ENCODE data around the gene RBBP5.

RBBP5 gene

DNA sequence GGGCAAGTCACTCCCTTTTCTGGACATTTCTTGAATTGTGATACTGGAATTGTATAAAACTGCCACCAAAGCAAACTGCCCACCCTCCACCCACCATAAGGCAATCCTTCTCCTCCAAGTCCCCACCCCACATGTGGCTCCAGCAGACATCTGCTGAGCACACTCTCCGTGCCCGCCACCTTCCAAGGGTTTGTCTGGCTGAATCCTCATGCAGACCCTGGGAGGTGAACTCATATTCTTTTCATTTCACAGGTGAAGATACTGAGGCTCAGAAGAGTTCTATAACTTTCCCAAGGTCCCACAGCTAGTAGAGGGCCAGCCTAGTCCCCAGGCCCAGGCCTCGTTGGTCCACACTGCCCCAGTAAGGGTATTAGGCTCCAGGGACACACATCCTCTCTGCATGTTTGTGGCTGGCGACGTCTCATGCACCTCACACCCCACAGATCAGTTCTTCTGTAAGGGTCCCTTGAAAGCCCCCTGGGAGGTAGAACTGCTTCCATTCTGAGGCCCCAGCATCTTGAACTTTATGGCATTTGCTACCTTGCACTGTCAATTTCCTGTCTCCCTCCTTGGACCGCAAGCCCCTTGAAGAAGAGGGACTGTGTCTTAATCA is 64.7 kb downstream of the RBBP5 start:
- DNase-seq (ENCODE audit: low read depth) = no peak

DNA sequence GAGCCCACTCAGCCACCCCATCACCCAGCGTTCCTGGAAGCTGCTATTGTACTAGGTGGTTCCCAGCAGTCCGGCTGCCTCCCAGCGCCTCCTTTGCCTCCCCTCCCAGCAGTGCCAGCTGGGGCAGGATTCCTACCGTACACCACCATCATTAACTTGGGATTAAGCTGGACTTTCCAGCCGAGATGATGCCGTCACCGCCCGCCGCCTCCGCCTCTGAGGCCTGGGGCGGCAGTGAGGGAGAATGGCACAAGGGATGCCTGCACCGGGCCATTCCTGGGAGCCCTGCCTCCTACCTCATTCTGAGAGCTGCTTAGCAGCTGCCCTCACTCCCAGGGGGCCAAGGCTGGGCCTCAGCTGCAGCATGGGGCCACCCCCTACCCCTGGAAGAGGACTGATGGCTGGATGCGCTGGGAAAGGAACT is 65.6 kb downstream of the RBBP5 start:
- DNase-seq (ENCODE audit: low read depth) = no peak

DNA sequence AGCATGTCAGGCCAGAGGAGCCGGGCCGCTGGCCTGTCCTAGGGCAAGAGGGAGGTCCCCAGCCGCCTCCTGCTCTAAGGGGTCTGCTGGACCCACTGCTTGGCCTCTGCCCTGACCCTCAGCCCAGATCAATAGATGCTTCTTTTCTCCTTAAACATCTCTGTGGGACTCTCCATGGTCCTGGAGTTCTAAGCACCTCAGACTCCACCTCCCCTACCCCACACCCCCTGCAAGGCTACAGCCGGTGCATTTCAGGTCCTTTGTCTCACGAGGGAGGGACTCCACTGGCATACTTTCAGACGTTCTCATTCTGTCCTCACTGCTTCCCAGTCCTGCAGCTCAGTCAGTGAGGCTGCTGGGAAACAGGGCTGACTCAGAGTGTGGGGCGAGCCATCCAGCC is 67.8 kb downstream of the RBBP5 start:
- no peak for DNase-seq (ENCODE audit: low read depth)

DNA sequence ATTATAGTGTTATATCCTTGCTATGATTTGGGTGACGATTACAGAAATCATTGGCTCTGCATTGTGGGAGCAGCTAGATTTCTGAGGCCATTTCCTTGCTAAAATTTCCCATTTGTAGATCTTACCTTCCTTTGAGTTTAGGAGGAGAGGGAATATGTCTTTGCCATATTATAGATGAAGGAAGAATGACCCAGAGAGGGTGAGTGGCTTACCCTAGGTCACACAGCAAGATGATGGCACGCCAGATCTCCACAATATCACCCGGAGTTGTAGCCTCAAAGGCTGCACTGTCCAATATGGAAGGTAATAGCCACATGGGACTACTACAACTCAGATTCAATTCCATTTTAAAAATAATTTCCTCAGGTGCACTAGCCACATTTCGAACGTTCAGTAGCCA is 68.5 kb downstream of the RBBP5 start:
- DNase-seq (ENCODE audit: low read depth) = no peak

DNA sequence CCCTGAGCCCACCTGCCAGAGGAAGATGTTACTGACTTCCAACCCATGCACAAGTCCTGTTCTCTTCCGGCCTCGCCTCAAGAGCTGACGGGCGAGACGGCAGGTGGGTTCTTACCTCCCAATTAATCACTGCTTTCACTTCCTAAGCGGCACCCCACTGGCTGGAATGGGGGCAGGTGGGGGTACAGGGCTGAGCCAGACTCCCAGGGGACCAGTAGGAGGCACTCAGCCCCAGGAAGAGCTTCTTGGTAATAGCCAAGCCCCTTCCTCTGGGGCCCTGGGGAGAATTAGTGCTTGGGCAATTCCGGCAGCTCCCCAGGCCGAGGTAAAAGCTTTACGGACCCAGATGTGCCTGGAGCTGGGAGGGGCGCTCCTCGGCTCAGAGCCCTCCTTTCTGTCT is 69.1 kb downstream of the RBBP5 start:
- no peak for DNase-seq (ENCODE audit: low read depth)

DNA sequence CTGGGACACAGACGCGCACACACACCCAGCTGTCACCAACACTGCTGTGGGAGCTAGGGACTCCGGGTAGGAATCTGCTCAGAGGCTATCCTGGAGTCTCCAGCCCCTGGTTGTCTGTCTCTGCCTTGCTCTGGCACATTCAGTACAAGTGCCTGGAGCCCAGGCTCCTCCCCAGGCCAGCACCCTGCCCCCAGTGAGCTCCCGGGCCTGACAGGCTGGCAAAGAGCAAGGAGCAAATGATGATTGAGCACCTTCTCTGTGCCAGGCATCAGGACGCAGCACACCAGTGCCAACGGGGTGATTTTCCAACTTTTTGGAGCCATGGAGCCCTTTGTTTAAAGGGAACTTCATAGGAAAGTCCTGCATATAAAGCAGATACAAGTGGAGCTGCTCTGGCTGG is 72.3 kb downstream of the RBBP5 start:
- DNase-seq (ENCODE audit: low read depth) = no peak

DNA sequence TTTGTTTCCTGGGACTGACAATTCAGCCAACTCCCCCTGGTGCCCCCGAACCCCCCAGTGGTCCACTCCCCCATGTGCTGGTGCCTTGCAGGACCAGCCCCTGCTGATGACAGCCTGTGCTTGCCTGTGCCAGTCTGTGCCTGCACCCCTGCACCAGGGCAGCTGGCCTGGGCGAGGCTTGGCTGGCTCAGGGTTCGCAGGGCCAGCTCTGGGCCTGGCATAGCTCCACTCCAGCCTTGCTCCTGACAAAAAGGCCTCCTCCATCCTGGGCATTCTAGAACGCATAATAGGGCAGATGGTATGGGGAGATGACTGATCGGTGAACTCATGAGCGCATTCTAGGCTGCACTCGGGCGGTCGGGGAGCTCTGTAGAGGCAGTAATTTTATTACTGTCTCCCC is 73.4 kb downstream of the RBBP5 start:
- no peak for DNase-seq (ENCODE audit: low read depth)

DNA sequence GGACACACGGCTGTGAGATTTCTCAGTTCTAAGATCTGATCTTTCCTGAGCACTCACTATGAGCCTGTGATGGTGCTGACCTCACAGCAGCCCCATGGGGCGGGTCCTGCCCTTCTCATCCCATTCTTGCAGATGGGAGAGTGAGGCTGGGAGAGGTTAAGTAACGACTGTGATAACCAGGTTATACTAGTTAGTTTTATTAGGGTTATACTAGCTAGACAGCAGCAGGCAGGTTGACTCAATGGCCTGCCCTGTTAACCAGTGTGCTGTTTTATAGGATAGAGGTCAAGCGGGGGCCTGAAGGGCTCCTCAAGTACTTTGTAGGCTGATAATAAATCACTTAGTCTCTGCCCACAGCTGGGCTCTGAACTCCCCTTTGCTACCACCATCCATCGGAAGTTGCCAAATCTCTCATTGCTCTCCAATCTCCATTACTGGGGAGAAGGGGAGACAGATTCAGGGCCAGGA is 74.0 kb downstream of the RBBP5 start:
- DNase-seq (ENCODE audit: low read depth) = no peak

DNA sequence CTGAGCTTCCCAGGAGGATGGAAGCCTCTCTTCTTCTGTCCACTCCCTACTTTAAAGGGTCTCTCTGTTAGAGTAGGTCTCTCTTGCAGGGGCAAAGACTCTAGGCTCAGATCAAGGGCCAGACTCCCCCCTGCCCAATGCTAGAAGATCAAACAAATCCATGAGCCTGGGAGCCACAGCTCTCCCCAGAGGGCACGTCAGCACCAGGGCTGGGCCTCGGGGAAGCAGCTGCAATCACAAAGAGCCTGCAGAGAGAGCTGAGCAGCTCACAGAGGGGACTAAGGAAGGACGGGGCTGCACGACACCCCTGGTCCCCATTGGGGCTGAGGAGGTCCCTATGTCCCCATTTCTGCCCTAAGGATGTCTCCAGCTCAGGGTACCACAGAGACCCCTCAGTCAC is 74.9 kb downstream of the RBBP5 start:
- DNase-seq (ENCODE audit: low read depth) = no peak

DNA sequence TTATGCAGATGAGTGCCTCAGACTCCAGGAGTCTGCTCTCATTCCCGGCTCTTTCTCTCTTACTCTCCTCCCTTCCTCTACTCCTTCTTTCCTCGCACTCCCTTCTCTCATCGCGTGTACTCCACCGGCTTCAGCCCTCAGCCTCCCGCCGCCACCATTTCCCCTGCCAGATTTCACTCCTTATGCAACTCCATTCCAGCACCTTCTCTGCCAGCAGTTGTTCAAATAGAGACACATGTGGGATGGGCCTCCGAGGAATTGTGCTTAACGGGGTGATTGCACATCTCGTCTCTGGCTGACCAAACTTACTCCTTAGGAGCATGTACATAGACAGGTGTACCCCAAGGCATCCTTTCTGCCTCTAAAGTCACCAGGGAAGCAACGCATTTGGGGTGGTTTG is 76.6 kb downstream of the RBBP5 start:
- no peak for DNase-seq (ENCODE audit: low read depth)

DNA sequence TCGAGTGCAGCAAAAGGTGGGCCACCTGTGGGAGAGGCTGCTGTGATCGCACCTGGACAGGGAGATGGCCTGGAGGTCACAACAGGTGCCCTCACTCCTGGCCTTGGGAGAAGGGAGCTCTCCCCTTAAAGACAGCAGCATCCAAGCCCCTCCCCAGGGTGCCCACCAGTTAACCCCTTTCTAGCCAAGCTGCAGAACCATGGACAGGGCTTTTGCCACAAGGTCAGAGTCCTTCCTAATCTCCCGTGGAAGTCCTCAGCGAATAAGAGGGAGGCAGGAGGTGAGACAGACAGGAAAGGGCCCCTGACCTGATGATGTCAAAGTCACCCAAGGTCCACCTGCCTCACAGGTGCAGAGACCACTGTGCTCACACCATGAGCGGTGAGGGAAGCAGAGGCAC is 77.0 kb downstream of the RBBP5 start:
- DNase-seq (ENCODE audit: low read depth) = no peak

DNA sequence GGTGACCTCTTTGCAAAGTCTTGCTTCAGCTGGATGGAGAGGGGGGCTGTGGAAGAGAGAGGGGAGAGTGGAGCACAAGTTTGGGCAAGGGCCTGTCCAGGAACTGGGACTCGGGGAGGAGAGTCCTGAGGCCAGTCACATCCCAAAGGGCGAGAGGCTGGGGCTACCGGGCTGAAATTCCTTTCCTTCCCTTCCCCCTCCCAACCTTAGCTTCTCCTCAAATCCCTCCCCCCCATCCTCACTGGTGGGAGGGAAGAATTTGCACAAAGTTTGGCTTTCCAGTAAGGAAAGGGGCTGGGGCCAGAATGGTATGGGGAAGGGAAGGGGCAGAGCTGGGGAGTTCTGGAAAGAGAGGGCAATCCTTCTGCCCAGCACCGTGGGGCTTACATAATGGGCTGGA is 77.9 kb downstream of the RBBP5 start:
- DNase-seq (ENCODE audit: low read depth) = no peak

DNA sequence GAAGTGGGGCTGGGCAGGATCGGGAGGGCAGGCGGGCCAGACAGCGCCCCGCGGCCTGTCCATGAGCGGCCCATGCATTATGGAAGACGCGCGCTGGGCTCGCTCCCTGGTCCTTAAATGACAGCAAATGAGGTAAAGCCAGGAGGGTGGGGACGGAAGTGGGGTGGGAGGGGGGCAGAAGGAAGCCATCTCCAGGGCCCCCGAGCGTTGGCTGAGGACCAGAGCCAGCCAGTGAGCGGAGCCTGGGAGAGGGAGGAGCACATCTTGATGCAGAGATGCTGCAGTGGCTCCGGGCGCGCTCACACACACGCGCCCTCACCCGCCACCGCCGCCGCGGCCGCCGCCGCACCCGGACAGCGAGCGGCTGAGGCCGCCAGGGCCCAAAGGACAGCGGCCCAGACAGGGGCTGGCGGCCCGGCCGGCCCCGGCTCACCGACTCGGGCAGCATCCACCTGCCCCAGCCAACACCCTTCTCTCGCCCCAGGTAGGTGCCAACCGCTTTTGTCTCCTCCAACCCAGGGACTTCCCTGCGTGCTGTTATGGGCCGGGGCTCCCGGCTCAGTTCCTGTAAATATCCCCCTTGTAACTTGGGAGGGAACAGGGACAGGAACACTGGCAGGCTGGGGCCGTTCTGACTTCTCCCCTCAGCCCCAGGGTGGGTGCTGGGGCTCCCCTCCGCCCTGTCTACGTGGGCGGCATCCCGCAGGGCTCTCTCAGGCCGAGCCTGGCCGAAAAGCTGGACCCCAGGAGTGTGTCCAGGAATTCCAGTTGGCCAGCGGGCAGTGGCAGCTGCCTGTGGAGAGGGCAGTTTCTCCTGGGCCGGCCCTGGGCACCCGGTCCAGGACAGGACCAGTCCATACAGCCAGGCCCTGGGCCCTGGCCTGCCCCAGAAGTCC is 78.6 kb downstream of the RBBP5 start, which contains the start of gene CNTN2:
CNTN2 (plus strand) TSS at position 302 of the 896 bp plus-strand sequence. CDS start 9,974 bp downstream, outside the sequence.
- no peak for DNase-seq (ENCODE audit: low read depth)

DNA sequence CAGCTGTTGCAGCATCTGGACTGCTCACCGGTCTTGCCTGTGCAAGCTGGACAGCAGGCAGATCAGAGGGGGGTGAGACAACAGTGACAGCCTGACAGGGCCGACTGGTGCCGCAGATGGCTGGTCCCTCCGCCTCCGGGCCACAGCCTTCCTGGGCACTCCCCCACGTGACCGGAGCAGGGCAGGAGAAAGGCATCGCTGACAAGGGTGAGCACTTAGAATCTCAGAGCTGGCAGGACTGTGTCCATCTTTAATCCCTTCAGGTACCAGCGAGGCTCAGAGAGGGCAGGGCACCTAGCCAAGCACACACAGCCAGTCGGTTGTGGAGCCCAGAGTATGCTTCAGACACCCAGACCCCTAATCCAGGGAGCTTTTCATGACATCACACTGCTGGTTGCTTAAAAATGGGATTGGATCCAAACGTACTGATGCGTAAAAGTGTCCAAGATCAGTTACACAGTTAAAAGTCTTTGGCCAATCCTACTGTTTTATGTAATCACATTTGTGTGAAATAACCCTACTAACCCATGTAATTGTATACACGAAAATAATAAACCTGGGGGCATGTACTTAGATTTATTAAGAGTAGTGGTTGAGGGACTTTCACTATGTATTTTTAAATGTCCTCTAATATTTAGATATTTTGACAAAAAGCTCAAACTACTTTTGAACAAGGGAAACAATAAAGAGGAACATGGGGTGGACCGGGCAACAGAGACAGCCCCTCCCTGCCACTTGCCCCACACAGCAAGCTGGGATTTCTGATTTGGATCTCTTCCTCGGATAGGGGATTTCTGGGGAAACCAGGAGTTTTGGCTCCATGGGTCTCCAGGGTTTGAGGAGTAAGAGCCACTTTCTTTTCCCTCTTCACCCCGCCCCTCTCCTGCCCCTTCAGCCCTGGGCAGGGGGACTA is 79.5 kb downstream of the RBBP5 start:
- DNase-seq (ENCODE audit: low read depth) = no peak

DNA sequence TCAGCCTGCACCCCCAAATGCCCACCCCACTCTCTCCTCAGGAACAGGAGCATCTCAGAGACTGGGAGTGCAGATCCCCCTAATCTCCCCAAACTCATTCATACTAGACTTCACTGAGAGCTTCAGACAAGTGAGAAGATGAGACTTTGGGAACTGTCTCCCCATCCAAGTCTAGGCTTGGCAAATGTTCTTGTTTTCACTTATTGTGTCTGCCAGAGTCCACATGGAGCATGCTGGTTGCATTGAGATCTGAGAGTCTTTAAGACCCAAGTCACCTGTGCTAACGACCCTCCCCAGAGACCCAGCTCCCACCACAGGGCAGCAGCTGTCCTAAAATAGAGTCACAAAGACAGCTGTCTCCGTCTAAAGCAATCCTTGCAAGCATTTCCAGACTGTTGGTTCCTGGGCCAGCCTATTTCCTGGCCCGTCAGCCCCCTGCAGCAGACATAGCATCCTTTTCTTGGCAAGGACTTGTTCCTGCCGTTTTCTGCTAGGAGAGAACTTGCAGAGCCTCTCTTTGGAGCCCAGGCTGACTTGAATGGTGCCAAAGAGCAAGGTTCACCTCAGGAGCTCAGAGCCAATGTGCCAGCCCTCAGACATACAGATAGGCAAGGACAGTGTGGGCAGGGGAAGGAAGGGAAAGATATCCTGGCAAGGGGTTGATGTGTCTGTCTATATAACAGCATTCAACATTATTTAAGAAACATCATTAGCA is 80.6 kb downstream of the RBBP5 start:
- no peak for DNase-seq (ENCODE audit: low read depth)

DNA sequence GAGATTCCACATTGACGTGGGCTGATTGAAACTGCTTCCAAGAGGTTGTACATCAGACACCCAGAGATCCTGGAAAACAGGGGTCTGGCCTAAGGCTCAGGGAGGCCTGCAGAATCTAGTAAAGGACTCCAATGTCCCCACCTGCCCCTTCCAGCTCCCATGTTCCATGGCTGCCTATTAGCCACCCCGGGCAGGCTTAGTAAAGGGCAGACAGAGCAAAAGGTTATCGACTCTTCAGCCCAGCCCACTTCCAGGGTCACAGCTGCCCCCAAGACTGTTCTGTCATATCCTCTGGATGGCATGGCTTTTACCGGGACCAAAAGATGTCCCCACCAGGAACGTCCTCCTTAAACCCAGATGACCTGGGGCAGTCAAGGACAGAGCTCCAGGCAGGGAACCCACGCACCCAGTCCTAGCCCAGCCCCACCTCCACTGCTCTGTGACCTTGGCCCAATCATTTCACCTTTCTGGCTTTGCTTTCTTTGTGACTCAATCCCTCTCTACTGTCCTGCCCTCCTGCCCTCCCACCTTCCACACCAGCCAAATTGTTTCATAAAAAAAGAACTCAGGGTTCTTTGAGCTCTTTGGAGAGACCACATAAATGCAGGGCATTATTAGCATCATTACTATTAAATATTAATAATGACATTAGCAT is 83.5 kb downstream of the RBBP5 start:
- no peak for DNase-seq (ENCODE audit: low read depth)

DNA sequence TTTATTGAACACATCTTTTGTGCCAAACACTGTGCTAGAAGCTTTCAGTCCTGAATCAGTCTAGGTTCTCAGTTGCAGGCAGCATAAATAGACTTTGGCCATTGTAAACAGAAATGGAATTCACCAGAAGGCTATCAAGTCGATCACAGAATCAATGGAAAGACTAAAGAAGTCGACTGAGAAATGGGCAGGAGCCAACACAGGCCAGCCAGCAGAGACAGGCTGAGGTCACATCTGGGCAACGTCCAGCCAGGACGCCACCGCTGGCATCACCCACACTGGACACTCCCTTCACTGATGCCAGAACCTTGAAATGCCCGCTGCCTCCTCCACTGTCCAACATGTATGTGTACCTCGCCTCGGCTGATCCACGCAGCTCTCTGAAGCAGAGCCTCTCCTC is 84.2 kb downstream of the RBBP5 start:
- DNase-seq (ENCODE audit: low read depth) = no peak

All from fibroblast of gingiva (primary cell).